Effector memory CD8-positive, alpha-beta T cell (primary cell): ENCODE data around the gene PLD1.

ENCODE experiments used
- ATAC-seq: fragments of 150-1000 bp; cut with Tn5 transposase; replicated peaks from 2 replicates; pipeline ENCODE4 v1.10.0; 2021; ENCODE audit warnings: mild to moderate bottlenecking, moderate library complexity
- DNase-seq, 3 experiments: peaks; one replicate each; pipeline ENCODE4 v3.0.0; 2021
- H3K27ac Mint-ChIP-seq, 2 donors: one replicate each; pipeline ENCODE4 v1.8.0; 2022; ENCODE audit warnings: mild to moderate bottlenecking in 2 of 2, mixed read lengths in 2 of 2, moderate library complexity in 2 of 2
- H3K27me3 Mint-ChIP-seq, 2 donors: one replicate each; pipeline ENCODE4 v1.8.0; 2022; ENCODE audit warnings: mixed read lengths in 2 of 2
- H3K36me3 Mint-ChIP-seq: one replicate; pipeline ENCODE4 v1.8.0; 2022; ENCODE audit warnings: mild to moderate bottlenecking, moderate library complexity, mixed read lengths; ENCODE audit not compliant: insufficient read depth
- H3K4me1 Mint-ChIP-seq, 2 donors: one replicate each; pipeline ENCODE4 v1.8.0; 2022; ENCODE audit warnings: low read depth in 2 of 2, mixed read lengths in 2 of 2
- H3K4me3 Mint-ChIP-seq, 2 donors: one replicate each; pipeline ENCODE4 v1.8.0; 2022; ENCODE audit warnings: mild to moderate bottlenecking in 2 of 2, mixed read lengths in 2 of 2, moderate library complexity in 2 of 2
- H3K9me3 Mint-ChIP-seq, 2 donors: one replicate each; pipeline ENCODE4 v1.8.0; 2022; ENCODE audit warnings: mixed read lengths in 2 of 2

The PLD1 gene

DNA sequence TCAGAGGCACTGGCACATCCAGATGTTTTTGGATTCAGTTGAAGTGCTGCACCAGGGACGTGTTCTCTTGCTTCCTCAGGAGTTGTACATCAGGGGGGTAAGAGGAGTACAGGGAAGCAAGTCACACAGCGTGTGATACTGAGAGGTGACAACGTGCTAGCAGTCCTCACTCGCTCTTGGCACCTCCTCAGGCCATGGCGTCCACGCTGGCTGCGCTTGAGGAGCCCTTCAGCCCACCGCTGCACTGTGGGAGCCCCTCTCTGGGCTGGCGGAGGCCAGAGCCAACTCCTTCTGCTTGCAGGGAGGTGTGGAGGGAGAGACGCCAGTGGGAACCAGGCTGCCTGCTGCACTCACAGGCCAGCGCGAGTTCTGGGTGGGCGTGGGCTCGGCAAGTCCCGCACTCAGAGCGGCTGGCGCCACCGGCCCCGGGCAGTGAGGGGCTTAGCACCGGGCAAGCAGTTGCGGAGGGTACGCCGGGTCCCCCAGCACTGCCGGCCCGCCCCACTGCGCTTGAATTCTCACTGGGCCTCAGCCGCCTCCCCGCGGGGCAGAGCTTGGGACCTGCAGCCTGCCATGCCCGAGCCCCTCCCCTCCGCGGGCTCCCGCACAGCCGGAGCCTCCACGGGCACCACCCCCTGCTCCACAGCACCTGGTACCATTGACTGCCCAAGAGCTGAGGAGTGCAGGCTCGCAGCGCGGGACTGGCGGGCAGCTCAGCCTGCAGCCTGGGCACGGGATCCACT, 64.5 kb downstream of the PLD1 start:
- no peaks in the 10 kb centered on the region for H3K9me3 Mint-ChIP-seq
- no peak for DNase-seq
- no peak for ATAC-seq
- no peak overlapping the region for H3K4me3 Mint-ChIP-seq
- H3K36me3 Mint-ChIP-seq: no peaks in the 10 kb centered on the region
- peaks cover 15 to 49% of the 10 kb centered on the region in 2 donors for H3K27me3 Mint-ChIP-seq
- peaks cover 0 to 10% of the 10 kb centered on the region in 2 donors for H3K4me1 Mint-ChIP-seq
- no peak overlapping the region for H3K27ac Mint-ChIP-seq

DNA sequence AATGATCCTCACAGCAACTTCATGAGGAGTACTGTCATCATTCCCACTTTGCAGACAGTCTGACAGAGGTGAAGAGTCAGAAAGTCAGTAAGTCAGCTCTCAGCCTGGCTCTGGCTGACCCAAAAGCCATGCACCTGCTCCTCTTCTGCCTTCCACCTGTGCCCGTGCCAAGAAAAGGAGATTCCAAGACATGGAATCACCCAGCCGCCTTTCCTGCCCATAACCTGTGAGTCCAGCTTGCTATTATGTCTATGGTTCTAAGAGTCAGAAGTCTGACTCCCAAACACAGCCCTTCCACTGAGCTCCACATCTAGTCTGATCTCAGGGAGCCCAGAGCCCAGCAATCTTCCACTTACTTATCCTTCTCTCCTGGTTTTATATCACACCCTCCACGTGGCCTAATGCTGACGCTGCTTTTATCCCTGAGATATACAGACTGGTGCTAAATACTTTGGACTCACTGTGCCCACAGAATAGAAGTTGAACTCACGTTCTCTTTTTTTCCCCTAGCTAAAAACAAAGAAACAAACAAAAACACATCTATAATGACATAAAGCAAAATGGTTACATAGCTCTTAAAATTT, 66.0 kb downstream of the PLD1 start:
- Mint-ChIP-seq H3K9me3 (no peaks in the 10 kb centered on the region), H3K4me1 (peaks cover 0 to 10% of the 10 kb centered on the region in 2 donors), H3K36me3 (no peaks in the 10 kb centered on the region), H3K27me3 (peaks cover 15 to 38% of the 10 kb centered on the region in 2 donors), H3K4me3 (no peak overlapping the region), H3K27ac (no peak overlapping the region)
- no peak for ATAC-seq
- no peak for DNase-seq

DNA sequence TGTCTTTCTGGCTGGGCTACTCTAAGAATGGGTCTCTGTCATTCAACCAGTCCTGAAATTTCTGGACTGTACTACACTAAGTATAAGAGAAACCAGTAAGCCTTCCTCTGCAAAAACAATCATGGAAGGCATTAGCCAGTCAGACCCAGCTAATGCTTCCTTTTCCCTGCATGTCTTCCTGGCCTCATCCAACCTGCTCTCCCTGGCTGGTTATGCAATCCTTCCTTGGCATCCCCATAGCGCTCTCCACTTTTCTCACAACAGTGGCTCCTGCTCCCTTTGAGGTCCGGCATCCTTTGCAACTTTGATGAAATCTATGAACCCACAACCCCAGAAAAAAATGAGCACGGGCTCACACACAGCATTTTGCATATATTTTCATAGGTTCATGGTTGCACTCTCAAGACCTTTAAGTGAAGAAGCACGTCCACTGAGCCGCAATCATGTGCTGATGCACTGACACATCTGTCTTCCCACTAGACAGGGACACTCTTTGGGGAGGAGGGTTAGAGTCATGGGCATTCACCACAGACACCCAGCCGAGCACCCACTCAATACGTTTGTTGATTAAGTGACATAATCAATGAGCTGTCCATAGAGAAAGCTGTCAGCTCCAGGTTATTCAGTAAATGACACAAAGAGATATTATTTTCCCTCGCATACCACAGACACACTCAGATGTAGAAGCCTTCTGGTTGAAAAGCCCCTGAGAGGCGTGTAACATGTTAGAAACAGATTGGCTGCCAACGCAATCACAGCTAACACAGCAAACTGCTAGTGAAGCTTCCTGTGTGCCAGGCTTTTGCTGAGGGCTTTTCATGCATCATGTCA, 66.7 kb downstream of the PLD1 start:
- ATAC-seq (no peak), DNase-seq (no peak)
- H3K36me3 Mint-ChIP-seq: no peaks in the 10 kb centered on the region
- no peaks in the 10 kb centered on the region for H3K9me3 Mint-ChIP-seq
- H3K4me1 Mint-ChIP-seq: peaks cover 0 to 10% of the 10 kb centered on the region in 2 donors
- H3K27ac Mint-ChIP-seq: no peak overlapping the region
- no peak overlapping the region for H3K4me3 Mint-ChIP-seq
- H3K27me3 Mint-ChIP-seq: peaks cover 15 to 34% of the 10 kb centered on the region in 2 donors

DNA sequence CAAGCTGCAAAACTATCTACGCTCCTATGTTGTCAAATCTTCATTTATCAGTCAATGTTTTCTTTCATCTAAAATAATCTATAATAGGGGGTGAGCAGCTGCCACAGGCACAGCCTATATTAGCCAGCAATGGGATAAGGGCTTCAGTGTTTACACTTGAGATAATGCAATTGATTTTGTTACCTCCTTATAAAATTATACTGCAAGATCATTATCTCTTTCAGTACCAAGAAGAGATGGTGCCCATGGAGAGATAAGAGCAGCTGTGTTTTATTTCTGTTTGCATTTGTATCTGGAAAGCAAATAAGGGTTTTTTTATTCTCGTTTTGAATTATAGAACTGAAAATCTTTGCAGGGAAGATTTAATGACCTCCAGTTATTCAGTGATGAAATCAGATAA, 68.9 kb downstream of the PLD1 start:
- DNase-seq: no peak
- H3K36me3 Mint-ChIP-seq: no peaks in the 10 kb centered on the region
- ATAC-seq: no peak
- peaks cover 0 to 10% of the 10 kb centered on the region in 2 donors for H3K4me1 Mint-ChIP-seq
- H3K27ac Mint-ChIP-seq: no peak overlapping the region
- H3K4me3 Mint-ChIP-seq: no peak overlapping the region
- H3K9me3 Mint-ChIP-seq: no peaks in the 10 kb centered on the region
- H3K27me3 Mint-ChIP-seq: peaks cover 15 to 20% of the 10 kb centered on the region in 2 donors

DNA sequence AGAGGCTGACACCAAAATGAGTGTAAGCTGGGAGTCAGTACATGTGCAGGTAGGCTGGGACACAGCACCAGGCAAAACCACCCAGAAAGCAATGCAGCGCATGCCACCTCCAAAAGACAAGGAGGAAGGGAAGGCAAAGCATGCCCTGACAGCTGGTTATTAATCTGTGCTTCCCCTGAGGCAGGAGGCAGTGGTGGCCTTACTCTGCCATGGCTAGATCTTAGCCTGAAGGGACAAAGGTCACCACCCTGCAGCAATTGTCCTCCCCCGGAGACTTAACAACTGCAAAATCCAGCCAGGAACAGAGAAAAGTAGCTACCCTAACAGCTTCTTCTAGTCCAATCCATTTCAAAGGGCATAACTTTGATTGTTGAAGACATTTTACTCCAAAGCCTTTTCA, 73.7 kb downstream of the PLD1 start:
- H3K27me3 Mint-ChIP-seq: no peaks in the 10 kb centered on the region
- DNase-seq (no peak), ATAC-seq (no peak)
- no peaks in the 10 kb centered on the region for H3K36me3 Mint-ChIP-seq
- no peaks in the 10 kb centered on the region for H3K4me1 Mint-ChIP-seq
- no peaks in the 10 kb centered on the region for H3K9me3 Mint-ChIP-seq
- no peak overlapping the region for H3K4me3 Mint-ChIP-seq
- no peak overlapping the region for H3K27ac Mint-ChIP-seq

DNA sequence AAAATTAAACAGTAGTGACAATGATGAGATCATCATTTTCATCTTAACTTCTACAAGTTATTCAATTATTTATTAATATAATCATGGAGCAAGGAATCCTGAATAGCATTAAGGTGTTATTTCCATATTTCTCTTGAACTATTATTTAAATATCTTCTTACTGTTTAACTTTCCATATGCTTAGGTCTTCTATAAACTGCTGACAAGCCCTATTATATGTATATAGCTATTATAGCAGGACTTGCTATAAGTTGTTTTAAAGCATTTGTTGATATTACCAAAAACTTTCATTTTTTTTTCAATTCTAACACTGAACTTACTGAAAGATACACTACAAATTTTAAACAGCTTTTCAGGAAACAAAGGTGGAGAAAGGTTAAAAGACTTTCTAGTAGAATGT, 76.7 kb downstream of the PLD1 start:
- Mint-ChIP-seq H3K4me1 (no peaks in the 10 kb centered on the region), H3K9me3 (no peaks in the 10 kb centered on the region), H3K36me3 (no peaks in the 10 kb centered on the region), H3K4me3 (no peak overlapping the region), H3K27ac (no peak overlapping the region), H3K27me3 (no peaks in the 10 kb centered on the region)
- ATAC-seq: no peak
- no peak for DNase-seq

DNA sequence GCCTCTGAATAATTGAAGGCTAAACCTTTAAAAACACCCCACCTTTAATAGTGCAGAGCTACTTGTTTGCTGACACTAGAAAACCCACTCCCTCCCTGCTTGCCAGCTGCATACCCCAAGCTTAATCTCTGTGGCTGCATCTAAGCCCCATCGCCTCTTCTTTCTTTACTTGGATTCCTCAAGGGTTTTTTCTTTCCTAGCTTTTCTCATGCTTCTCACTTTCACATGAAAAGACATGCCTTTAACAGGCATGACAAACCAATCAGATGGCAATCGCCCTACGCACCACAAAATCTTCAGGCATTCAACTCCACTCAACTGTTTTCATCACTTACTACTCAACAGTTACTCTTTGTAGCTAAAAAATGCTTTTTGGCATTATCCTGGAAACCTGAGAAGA, 77.5 kb downstream of the PLD1 start:
- Mint-ChIP-seq H3K9me3 (no peaks in the 10 kb centered on the region), H3K4me3 (no peak overlapping the region), H3K27ac (no peak overlapping the region), H3K36me3 (no peaks in the 10 kb centered on the region), H3K4me1 (no peaks in the 10 kb centered on the region), H3K27me3 (no peaks in the 10 kb centered on the region)
- ATAC-seq (no peak), DNase-seq (no peak)

DNA sequence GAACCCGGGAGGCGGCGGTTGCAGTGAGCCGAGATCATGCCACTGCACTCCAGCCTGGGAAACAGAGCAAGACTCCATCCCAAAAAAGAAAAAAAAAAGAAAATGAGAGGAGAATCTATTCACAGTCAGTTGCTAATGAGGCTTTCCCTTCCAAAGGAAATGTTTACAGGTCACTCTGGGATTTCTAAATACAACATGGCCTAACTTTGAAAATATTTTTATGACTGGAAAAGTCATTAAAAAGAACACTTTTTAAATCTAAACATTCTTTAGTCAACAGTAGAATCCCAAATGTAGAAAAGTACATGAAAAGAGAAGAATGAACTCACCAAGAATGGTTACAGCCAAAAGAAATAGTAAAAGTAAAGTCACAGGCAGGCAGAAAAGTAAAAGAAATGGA, 78.6 kb downstream of the PLD1 start:
- no peaks in the 10 kb centered on the region for H3K27me3 Mint-ChIP-seq
- no peak for ATAC-seq

DNA sequence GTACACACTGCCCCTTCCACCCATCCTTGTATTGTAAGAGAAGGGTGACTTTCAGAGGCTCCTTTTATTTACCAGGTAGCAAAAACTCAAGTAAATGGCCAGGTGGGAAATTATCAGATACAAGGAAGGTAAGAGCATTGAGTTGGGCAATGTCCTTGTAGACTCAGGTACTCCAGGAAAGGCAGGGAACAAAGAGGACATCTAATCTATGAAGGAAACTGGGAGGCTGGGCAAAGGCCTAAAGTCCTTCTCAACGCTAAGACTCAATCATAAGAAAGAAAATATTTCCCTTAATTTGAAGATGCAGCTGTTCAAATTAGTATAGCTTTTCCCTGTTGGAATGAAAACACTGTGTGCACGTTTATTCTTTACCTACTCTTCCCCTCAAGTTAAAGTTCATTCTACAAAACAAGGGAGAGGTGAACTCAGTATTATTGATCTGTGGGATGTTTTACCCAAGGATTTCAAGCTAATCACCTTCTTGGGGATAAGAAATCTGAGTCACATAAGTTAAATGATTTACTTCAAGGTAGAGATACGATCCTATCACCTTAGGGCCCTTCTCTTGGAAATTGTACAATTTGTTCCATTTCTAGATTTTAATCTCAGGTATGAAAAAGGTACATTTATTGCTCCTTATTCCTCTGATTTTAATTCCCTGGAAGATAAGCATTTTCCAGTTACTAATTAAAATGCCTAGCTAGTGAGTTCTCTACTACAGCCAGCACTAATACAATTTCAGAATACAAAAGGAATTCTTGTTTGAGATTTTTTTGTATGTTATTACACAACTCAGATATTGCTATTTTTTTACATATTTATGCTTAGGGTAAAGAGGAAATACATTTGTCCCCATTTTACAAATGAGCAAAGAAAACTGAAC, 80.6 kb downstream of the PLD1 start:
- no peaks in the 10 kb centered on the region for H3K4me1 Mint-ChIP-seq
- H3K27ac Mint-ChIP-seq: no peak overlapping the region
- H3K36me3 Mint-ChIP-seq: peaks cover 3% of the 10 kb centered on the region
- ATAC-seq (no peak), DNase-seq (no peak)
- no peaks in the 10 kb centered on the region for H3K9me3 Mint-ChIP-seq
- no peak overlapping the region for H3K4me3 Mint-ChIP-seq
- H3K27me3 Mint-ChIP-seq: peaks cover 0 to 9% of the 10 kb centered on the region in 2 donors

More for the DNA sequence above, 78.6 kb downstream of the PLD1 start:
- Mint-ChIP-seq H3K9me3 (no peaks in the 10 kb centered on the region), H3K4me1 (no peaks in the 10 kb centered on the region), H3K36me3 (no peaks in the 10 kb centered on the region), H3K27ac (no peak overlapping the region), H3K4me3 (no peak overlapping the region)
- DNase-seq: no peak

DNA sequence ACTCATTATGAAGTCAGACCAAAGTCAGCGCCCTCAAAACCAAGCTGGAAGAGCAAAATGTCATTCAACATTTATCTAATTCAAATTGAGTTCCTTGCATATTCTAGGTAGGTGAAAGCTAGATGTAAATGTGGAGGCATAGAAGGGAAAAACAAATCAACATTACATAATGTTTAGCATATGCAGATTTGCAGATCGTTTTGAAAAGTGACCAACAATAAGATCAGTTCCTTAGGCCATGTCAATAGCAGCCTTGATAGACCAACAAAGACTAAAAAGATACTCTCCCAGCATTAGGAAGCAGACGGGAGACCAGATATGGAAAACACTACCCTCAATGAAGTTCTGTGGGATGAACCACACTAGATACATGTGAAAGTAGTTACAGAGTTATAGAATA, 83.0 kb downstream of the PLD1 start:
- no peak for ATAC-seq
- H3K4me3 Mint-ChIP-seq: no peak overlapping the region

DNA sequence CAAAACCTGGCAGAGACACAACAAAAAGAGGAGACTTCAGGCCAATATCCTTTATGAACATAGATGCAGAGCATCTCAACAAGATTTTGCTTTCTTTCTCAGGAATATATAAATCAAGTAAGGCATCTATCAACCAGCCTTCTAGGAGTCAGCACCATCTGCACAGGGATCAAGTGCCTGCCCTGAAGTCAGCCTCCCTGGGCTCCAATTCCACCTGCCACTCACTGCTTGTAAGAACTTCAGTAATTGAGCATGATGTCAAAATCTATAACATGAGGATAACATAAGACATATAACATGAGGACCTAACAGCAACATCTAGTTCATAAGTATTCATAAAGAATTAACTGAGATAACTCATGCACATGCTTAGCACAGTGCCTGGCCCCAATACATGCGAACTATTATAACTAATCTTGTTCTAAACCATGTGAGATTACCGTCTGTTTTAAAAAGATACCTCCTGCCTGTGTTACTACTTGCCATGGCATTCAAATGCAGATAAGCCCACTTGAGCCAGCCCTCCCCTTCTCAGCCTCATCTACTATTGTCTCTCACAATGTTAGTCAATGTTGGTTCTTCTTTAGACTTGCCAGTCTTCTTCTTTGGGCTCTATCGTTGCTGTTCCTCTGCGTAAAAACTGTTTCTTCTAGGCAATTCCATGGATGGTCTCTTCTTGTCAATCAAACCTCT, 91.6 kb downstream of the PLD1 start:
- peaks cover 0 to 22% of the 10 kb centered on the region in 2 donors for H3K27me3 Mint-ChIP-seq
- no peak overlapping the region for H3K4me3 Mint-ChIP-seq
- DNase-seq: no peak
- no peaks in the 10 kb centered on the region for H3K4me1 Mint-ChIP-seq
- ATAC-seq: no peak
- H3K9me3 Mint-ChIP-seq: peaks cover 0 to 5% of the 10 kb centered on the region in 2 donors
- peaks cover 4% of the 10 kb centered on the region for H3K36me3 Mint-ChIP-seq
- no peak overlapping the region for H3K27ac Mint-ChIP-seq

More for the DNA sequence above, 83.0 kb downstream of the PLD1 start:
- H3K9me3 Mint-ChIP-seq: no peaks in the 10 kb centered on the region
- peaks cover 3% of the 10 kb centered on the region for H3K36me3 Mint-ChIP-seq
- no peaks in the 10 kb centered on the region for H3K4me1 Mint-ChIP-seq
- no peak overlapping the region for H3K27ac Mint-ChIP-seq
- DNase-seq: no peak
- H3K27me3 Mint-ChIP-seq: peaks cover 0 to 11% of the 10 kb centered on the region in 2 donors

DNA sequence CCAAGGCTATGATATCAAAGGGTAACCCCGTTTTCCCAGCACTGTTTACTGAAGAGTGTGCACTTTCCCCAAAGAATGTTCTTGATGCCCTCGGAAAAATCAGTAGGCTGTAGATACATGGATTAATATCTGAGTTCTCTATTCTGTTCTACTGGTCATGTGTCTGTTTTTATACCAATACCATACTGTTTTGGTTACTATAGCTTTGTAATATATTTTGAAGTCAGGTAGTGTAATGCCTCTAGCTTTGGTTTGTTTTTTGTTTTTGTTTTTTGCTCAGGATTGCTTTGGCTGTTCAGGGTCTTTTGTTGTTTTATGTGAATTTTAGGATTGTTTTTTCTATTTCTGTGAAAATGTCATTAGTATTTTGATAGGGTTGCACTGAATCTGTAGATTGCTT, 95.1 kb downstream of the PLD1 start:
- Mint-ChIP-seq H3K36me3 (peaks cover 9% of the 10 kb centered on the region), H3K4me3 (no peak overlapping the region), H3K9me3 (peaks cover 0 to 5% of the 10 kb centered on the region in 2 donors), H3K4me1 (peaks cover 0 to 3% of the 10 kb centered on the region in 2 donors), H3K27ac (no peak overlapping the region), H3K27me3 (peaks cover 0 to 23% of the 10 kb centered on the region in 2 donors)
- ATAC-seq (no peak), DNase-seq (no peak)
